Activated T-helper 2 cell treated with anti-CD3 and anti-CD28 coated beads, Interferon-gamma antibody, Interleukin-2, Interleukin-4, amounts not matched to agents 10 μg/mL and 5 μg/mL and 100 μg/mL, durations not matched to agents 14 hours and 24 hours and 36 hours (primary cell): ENCODE measurements around the gene TCF25. TPM values are rescaled to one million over a fixed set of nuclear protein-coding genes. Genes with fewer than 3 reads are reported as not detected.

Experiments
- DNase-seq: peaks from one replicate; pipeline ENCODE4 v3.0.0; 2021; ENCODE audit warnings: low spot score
- H3K27ac Mint-ChIP-seq: one replicate; pipeline ENCODE4 v1.8.0; 2021; ENCODE audit warnings: mixed read lengths
- H3K27me3 Mint-ChIP-seq: one replicate; pipeline ENCODE4 v1.8.0; 2021; ENCODE audit warnings: low read depth, mixed read lengths
- H3K36me3 Mint-ChIP-seq: one replicate; pipeline ENCODE4 v1.8.0; 2021; ENCODE audit warnings: low read depth, mixed read lengths
- H3K4me1 Mint-ChIP-seq: one replicate; pipeline ENCODE4 v1.8.0; 2021; ENCODE audit warnings: low read depth, mixed read lengths
- H3K4me3 Mint-ChIP-seq: one replicate; pipeline ENCODE4 v1.8.0; 2021; ENCODE audit warnings: low read depth, mild to moderate bottlenecking, moderate library complexity, mixed read lengths
- H3K9me3 Mint-ChIP-seq: one replicate; pipeline ENCODE4 v1.8.0; 2021; ENCODE audit warnings: mixed read lengths
- intact Hi-C: fragments of 100-400 bp; cut with micrococcal nuclease; formaldehyde crosslinking; loops from one replicate; pipeline ENCODE4 v1.15.1; 2023
- total RNA-seq: library from RNA; stranded (reverse); gene quantifications from 2 replicates; pipeline ENCODE4 v1.2.3, GENCODE V29; 2022

The TCF25 gene
- total RNA-seq, 1 donor from 2014 or later: 211 TPM

- Mint-ChIP-seq H3K4me3 (no peak overlapping the region), H3K27ac (no peak overlapping the region), H3K9me3 (no peaks in the 10 kb centered on the region), H3K4me1 (peaks cover 1% of the 10 kb centered on the region), H3K36me3 (no peaks in the 10 kb centered on the region), H3K27me3 (peaks cover 29% of the 10 kb centered on the region)
- no peak for DNase-seq
- intact Hi-C loops: no loop called here
These were observed 71.4 kb downstream of the TCF25 start for GRCh38 chr16:89944773-89945172.

GRCh38 chr16:89945654-89946053 is 72.3 kb downstream of the TCF25 start:
- intact Hi-C loops: no loop called here
- H3K27me3 Mint-ChIP-seq: peaks cover 35% of the 10 kb centered on the region
- H3K4me1 Mint-ChIP-seq: peaks cover 4% of the 10 kb centered on the region
- no peak overlapping the region for H3K27ac Mint-ChIP-seq
- no peak for DNase-seq
- H3K9me3 Mint-ChIP-seq: no peaks in the 10 kb centered on the region
- no peak overlapping the region for H3K4me3 Mint-ChIP-seq
- no peaks in the 10 kb centered on the region for H3K36me3 Mint-ChIP-seq

GRCh38 chr16:89946515-89946914 is 73.1 kb downstream of the TCF25 start:
- Mint-ChIP-seq H3K27ac (no peak overlapping the region), H3K27me3 (peaks cover 35% of the 10 kb centered on the region), H3K36me3 (no peaks in the 10 kb centered on the region), H3K4me1 (peaks cover 4% of the 10 kb centered on the region), H3K9me3 (no peaks in the 10 kb centered on the region), H3K4me3 (peak overlapping the region; percentile 18)
- no peak for DNase-seq
- intact Hi-C loops: no loop called here

GRCh38 chr16:89949121-89949742 is 75.8 kb downstream of the TCF25 start:
- Mint-ChIP-seq H3K27me3 (peaks cover 30% of the 10 kb centered on the region), H3K4me3 (peak overlapping the region; percentile 83), H3K36me3 (no peaks in the 10 kb centered on the region), H3K9me3 (no peaks in the 10 kb centered on the region), H3K4me1 (peaks cover 4% of the 10 kb centered on the region), H3K27ac (peak overlapping the region; percentile 49)
- intact Hi-C loops: no loop called here
- DNase-seq: no peak

- Mint-ChIP-seq H3K27me3 (peaks cover 29% of the 10 kb centered on the region), H3K4me3 (peak overlapping the region; percentile 83), H3K36me3 (no peaks in the 10 kb centered on the region), H3K27ac (peak overlapping the region; percentile 49), H3K9me3 (no peaks in the 10 kb centered on the region), H3K4me1 (peaks cover 4% of the 10 kb centered on the region)
- no peak for DNase-seq
- intact Hi-C loops: no loop called here
These were observed 76.4 kb downstream of the TCF25 start for GRCh38 chr16:89949756-89950155.

- intact Hi-C loops: no loop called here
- peaks cover 19% of the 10 kb centered on the region for H3K27me3 Mint-ChIP-seq
- no peak overlapping the region for H3K27ac Mint-ChIP-seq
- H3K36me3 Mint-ChIP-seq: peaks cover 2% of the 10 kb centered on the region
- peaks cover 4% of the 10 kb centered on the region for H3K4me1 Mint-ChIP-seq
- no peak overlapping the region for H3K4me3 Mint-ChIP-seq
- no peak for DNase-seq
- H3K9me3 Mint-ChIP-seq: no peaks in the 10 kb centered on the region
These were observed 78.1 kb downstream of the TCF25 start for GRCh38 chr16:89951509-89951908.

- H3K4me3 Mint-ChIP-seq: no peak overlapping the region
- intact Hi-C loops: no loop called here
- no peaks in the 10 kb centered on the region for H3K9me3 Mint-ChIP-seq
- DNase-seq: no peak
- peaks cover 17% of the 10 kb centered on the region for H3K27me3 Mint-ChIP-seq
- no peak overlapping the region for H3K27ac Mint-ChIP-seq
- peaks cover 4% of the 10 kb centered on the region for H3K4me1 Mint-ChIP-seq
- peaks cover 2% of the 10 kb centered on the region for H3K36me3 Mint-ChIP-seq
These were observed 78.7 kb downstream of the TCF25 start for GRCh38 chr16:89952049-89952448.

GRCh38 chr16:89952551-89952950 is 79.2 kb downstream of the TCF25 start:
- H3K4me3 Mint-ChIP-seq: no peak overlapping the region
- peaks cover 12% of the 10 kb centered on the region for H3K27me3 Mint-ChIP-seq
- H3K36me3 Mint-ChIP-seq: peaks cover 2% of the 10 kb centered on the region
- H3K4me1 Mint-ChIP-seq: peaks cover 4% of the 10 kb centered on the region
- intact Hi-C loops: no loop called here
- no peak for DNase-seq
- H3K9me3 Mint-ChIP-seq: no peaks in the 10 kb centered on the region
- H3K27ac Mint-ChIP-seq: no peak overlapping the region

- peaks cover 9% of the 10 kb centered on the region for H3K27me3 Mint-ChIP-seq
- H3K9me3 Mint-ChIP-seq: no peaks in the 10 kb centered on the region
- H3K4me1 Mint-ChIP-seq: peaks cover 3% of the 10 kb centered on the region
- H3K27ac Mint-ChIP-seq: no peak overlapping the region
- intact Hi-C loops: no loop called here
- no peak overlapping the region for H3K4me3 Mint-ChIP-seq
- DNase-seq: no peak
- peaks cover 11% of the 10 kb centered on the region for H3K36me3 Mint-ChIP-seq
These were observed 80.4 kb downstream of the TCF25 start for GRCh38 chr16:89953671-89954406.

GRCh38 chr16:89954462-89954861 is 81.1 kb downstream of the TCF25 start:
- H3K4me3 Mint-ChIP-seq: no peak overlapping the region
- H3K27ac Mint-ChIP-seq: no peak overlapping the region

GRCh38 chr16:89955001-89955685 is 81.8 kb downstream of the TCF25 start:
- peaks cover 12% of the 10 kb centered on the region for H3K36me3 Mint-ChIP-seq
- H3K9me3 Mint-ChIP-seq: no peaks in the 10 kb centered on the region
- H3K27ac Mint-ChIP-seq: no peak overlapping the region
- H3K27me3 Mint-ChIP-seq: peaks cover 3% of the 10 kb centered on the region
- intact Hi-C loops: no loop called here
- H3K4me3 Mint-ChIP-seq: no peak overlapping the region
- DNase-seq: no peak
- H3K4me1 Mint-ChIP-seq: peaks cover under 1% of the 10 kb centered on the region

More at GRCh38 chr16:89954462-89954861, 81.1 kb downstream of the TCF25 start:
- Mint-ChIP-seq H3K36me3 (peaks cover 12% of the 10 kb centered on the region), H3K4me1 (peaks cover 3% of the 10 kb centered on the region), H3K9me3 (no peaks in the 10 kb centered on the region), H3K27me3 (peaks cover 9% of the 10 kb centered on the region)
- DNase-seq: no peak
- intact Hi-C loops: no loop called here

GRCh38 chr16:89956505-89957215 is 83.3 kb downstream of the TCF25 start:
- no peak overlapping the region for H3K27ac Mint-ChIP-seq
- intact Hi-C loops: no loop called here
- no peak overlapping the region for H3K4me3 Mint-ChIP-seq
- H3K36me3 Mint-ChIP-seq: peaks cover 12% of the 10 kb centered on the region
- no peak for DNase-seq
- H3K27me3 Mint-ChIP-seq: no peaks in the 10 kb centered on the region
- H3K4me1 Mint-ChIP-seq: no peaks in the 10 kb centered on the region
- H3K9me3 Mint-ChIP-seq: no peaks in the 10 kb centered on the region
